Activated CD8-positive, alpha-beta memory T cell treated with anti-CD3 and anti-CD28 coated beads, Interleukin-2, amount 10 ng/mL, durations not matched to agents 7 days and 5 days (primary cell): ENCODE measurements around the gene SOAT1. TPM values are rescaled to one million over a fixed set of nuclear protein-coding genes. Genes with fewer than 3 reads are reported as not detected.
"Not testable (repeated sequence)": the region's sequence is repeated elsewhere in the genome, so short reads cannot be mapped to it uniquely, and the experiment has no call there.

Experiments used
- ATAC-seq: fragments of 150-1000 bp; cut with Tn5 transposase; one replicate; pipeline ENCODE4 v1.10.0; 2021; ENCODE audit warnings: moderate library complexity
- CTCF ChIA-PET: fragments of 350-600 bp; sonication (Branson Sonifier 250); formaldehyde crosslinking; loops from one replicate; lab custom pipeline; 2021; ENCODE audit warnings: antibody characterized with exemption; lab: Charles Lee
- DNase-seq: peaks from one replicate; pipeline ENCODE4 v3.0.0-alpha.2; 2020
- H3K27ac Mint-ChIP-seq: one replicate; pipeline ENCODE4 v1.8.0; 2021; ENCODE audit warnings: mild to moderate bottlenecking, mixed read lengths
- H3K27me3 Mint-ChIP-seq: one replicate; pipeline ENCODE4 v1.8.0; 2021; ENCODE audit warnings: mixed read lengths
- H3K36me3 Mint-ChIP-seq: one replicate; pipeline ENCODE4 v1.8.0; 2021; ENCODE audit warnings: mild to moderate bottlenecking, mixed read lengths
- H3K4me1 Mint-ChIP-seq: one replicate; pipeline ENCODE4 v1.8.0; 2021; ENCODE audit warnings: mixed read lengths
- H3K4me3 Mint-ChIP-seq: one replicate; pipeline ENCODE4 v1.8.0; 2021; ENCODE audit warnings: mild to moderate bottlenecking, moderate library complexity, mixed read lengths
- H3K9me3 Mint-ChIP-seq: one replicate; pipeline ENCODE4 v1.8.0; 2022; ENCODE audit warnings: low read depth, mixed read lengths
- total RNA-seq, 2 experiments: library from RNA; stranded (reverse); gene quantifications; one replicate each; pipeline ENCODE4 v1.2.3, GENCODE V29; 2021

SOAT1 gene
- total RNA-seq, result 10 to 100 TPM; 47.8 to 84.5 TPM

DNA sequence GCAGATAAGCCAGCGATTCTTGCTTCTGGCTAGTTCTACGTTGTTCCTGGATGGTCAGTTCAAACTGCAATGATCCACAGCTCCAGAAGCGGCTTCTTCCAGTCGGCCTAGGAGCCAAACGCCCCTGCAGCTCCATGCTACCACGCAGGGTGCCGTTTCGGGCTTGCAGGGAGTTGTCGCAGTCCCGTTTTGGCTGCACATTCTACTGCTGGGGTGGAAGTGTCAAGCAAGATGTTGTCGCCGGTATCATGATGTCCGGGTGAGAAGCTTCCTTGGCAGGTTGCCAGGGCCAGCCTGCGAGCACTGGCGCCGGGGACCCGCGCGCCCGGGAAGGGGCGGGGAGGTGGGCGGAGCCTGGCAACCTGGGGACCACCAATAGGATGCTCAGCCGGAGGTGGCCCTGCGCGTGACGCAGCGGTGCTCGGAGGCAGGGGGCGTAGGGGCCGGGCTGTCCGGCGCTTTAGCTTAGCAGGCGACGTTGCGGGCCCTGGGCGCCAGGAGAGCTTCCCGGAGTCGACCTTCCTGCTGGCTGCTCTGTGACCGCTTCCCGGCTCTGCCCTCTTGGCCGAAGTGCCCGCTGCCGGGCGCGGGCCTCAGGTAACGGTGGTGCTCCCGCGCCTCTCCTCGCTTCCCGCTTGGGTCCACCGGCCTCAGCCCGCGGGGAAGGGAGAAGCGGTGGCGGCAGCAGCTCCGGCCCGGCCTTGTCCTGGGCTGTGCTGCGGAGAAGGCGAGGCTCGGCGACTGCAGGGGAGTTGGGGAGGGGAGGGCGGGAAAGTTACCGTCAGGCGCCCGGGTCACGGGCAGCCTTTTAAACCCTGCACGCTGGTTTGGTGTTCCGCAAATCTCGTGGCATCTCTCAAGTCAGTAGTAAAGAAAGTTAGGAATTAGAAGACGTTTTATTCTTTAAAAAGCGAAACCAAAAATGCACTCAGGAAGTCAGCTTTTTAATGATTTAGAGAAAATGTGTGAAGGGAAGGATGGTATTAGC is at the start of gene SOAT1:
SOAT1 (plus strand) TSS at position 458 of the 988 bp plus-strand sequence. CDS start 8,888 bp downstream, outside the sequence.
- Mint-ChIP-seq H3K9me3 (no peaks in the 10 kb centered on the region), H3K27me3 (no peaks in the 10 kb centered on the region), H3K27ac (peak within 1 kb of the TSS; percentile 95), H3K36me3 (peaks cover 17% of the 10 kb centered on the region), H3K4me3 (peak within 1 kb of the TSS; percentile 88), H3K4me1 (peaks cover 42% of the 10 kb centered on the region)
- CTCF ChIA-PET, result interaction anchor here (0.7 to 4.3 kb wide), 16 partner anchors 9 to 761 kb away, joined by 3 to 23 read pairs (median 4); no protein-coding TSS in a partner anchor
- DNase-seq (peak; percentile 95), ATAC-seq (peak; percentile 98)

DNA sequence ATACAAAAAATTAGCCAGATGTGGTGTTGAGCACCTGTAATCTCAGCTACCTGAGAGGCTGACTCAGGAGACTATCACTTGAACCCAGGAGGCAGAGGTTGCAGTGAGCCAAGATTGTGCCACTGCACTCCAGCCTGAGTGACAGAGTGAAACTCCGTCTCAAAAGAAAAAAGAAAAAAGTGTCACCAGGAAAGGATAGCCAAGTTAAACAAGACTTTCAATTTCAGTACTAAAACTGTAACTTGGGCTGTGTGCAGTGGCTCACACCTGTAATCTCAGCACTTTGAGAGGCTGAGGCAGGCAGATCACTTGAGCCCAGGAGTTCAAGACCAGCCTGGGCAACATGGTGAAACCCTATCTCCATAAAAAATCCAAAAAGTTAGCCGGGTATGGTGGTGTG is 48.2 kb upstream of the SOAT1 start:
- DNase-seq, CTCF ChIA-PET, H3K9me3 Mint-ChIP-seq, H3K4me3 Mint-ChIP-seq, H3K27ac Mint-ChIP-seq, H3K36me3 Mint-ChIP-seq, H3K4me1 Mint-ChIP-seq, ATAC-seq, H3K27me3 Mint-ChIP-seq: not testable (repeated sequence)

DNA sequence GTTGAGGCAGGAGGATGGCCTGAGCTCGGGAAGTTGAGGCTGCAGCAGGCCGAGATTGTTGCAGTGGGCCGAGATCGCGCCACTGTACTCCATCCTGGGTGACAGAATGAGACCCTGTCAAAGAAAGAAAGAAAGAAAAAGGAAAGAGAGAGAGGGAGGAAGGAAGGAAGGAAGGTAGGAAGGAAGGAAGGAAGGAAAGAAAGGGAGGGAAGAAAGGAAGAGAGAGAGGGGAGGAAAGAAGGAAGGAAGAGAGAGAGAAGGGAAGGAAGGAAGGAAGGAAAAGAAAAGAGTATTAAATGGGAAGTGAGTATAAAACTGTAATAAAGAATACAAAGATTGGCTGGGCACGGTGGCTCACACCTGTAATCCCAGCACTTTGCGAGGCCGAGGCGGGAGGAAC is 45.7 kb upstream of the SOAT1 start:
- ATAC-seq (no peak), DNase-seq (no peak)
- Mint-ChIP-seq H3K36me3 (no peaks in the 10 kb centered on the region), H3K4me1 (no peaks in the 10 kb centered on the region), H3K27me3 (no peaks in the 10 kb centered on the region), H3K27ac (no peak overlapping the region), H3K4me3 (no peak overlapping the region), H3K9me3 (no peaks in the 10 kb centered on the region)
- CTCF ChIA-PET, result no interaction called here

DNA sequence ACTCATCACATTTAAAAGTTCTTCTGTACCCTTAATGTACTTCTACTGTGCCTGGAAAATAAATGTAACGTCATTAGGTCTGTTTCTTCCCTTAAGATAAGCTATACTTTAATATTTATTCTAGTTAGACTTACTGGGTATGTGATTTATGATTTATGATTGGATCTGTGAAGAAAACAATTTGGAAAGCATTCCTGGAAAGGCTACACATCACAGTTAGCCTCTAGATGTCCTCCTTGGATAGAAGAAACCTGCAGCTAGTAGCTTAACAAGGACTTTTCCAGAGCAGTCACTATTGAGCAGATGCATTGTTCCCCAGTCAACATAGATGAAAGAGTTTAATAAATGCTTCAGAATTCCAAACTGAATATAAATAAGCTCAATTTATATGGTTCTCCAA is 41.9 kb upstream of the SOAT1 start:
- no peaks in the 10 kb centered on the region for H3K9me3 Mint-ChIP-seq
- DNase-seq (no peak), ATAC-seq (no peak)
- H3K27ac Mint-ChIP-seq, result no peak overlapping the region
- CTCF ChIA-PET, result interaction anchor here (0.7 to 1.9 kb wide), 6 partner anchors 43 to 133 kb away, joined by 3 to 13 read pairs (median 4); partner anchors contain the start of gene SOAT1
- H3K36me3 Mint-ChIP-seq, result no peaks in the 10 kb centered on the region
- H3K27me3 Mint-ChIP-seq, result no peaks in the 10 kb centered on the region
- H3K4me3 Mint-ChIP-seq, result no peak overlapping the region
- H3K4me1 Mint-ChIP-seq, result no peaks in the 10 kb centered on the region

DNA sequence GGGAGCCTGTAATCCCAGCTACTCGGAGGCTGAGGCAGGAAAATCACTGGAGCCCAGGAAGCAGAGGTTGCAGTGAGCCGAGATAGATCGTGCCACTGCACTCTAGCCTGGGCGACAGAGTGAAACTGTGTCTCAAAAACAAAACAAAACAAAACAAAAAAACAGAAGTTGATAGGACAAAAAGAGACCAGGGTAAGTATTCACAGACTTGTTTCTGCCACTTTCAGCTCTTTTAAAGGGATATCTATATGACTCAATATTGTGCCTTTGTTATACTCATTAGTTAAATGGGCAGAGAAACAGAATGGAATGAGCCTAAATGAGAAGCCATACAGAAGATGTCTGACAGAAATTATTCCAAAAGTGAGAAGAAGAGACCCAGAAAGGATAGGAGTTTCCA is 41.0 kb upstream of the SOAT1 start:
- H3K27me3 Mint-ChIP-seq, result no peaks in the 10 kb centered on the region
- no peak overlapping the region for H3K4me3 Mint-ChIP-seq
- DNase-seq (no peak), ATAC-seq (no peak)
- no peaks in the 10 kb centered on the region for H3K36me3 Mint-ChIP-seq
- no peaks in the 10 kb centered on the region for H3K9me3 Mint-ChIP-seq
- CTCF ChIA-PET, result interaction anchor here (1.3 to 1.9 kb wide), 3 partner anchors 68 to 132 kb away, joined by 3 to 5 read pairs (median 4); no protein-coding TSS in a partner anchor
- H3K27ac Mint-ChIP-seq, result no peak overlapping the region
- no peaks in the 10 kb centered on the region for H3K4me1 Mint-ChIP-seq

DNA sequence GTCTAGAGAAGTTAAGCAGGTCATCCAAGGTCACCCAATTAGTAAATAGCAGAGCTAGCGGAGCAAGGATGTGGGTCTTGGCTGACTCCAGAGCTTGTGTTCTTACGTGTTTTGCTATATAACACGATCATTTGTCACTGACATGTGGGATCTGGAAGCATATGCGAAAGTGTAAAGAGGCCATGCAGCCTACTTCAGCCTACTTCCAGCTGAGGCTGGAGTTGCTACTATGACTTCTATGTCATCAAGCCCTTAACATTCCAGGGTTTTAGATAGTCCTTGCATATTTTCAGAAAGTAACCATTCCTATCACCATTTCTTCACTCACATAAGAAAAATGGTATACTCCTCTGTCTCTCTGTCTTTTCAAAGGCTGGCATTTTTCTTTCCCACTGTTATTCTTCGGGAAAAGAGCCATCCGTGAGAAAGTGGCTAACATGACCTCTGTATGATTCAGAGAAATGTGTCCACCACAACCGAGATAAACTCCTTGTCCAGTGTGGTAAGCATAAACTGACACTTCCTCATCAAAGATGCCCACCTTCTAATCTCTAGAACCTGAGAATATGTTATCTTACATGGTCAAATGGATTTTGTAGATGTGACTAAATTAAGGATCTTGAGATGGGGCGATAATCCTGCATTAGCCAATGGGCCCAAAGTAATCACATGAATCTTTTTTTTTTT is 40.2 kb upstream of the SOAT1 start:
- H3K27ac Mint-ChIP-seq, result no peak overlapping the region
- H3K36me3 Mint-ChIP-seq, result no peaks in the 10 kb centered on the region
- no peak overlapping the region for H3K4me3 Mint-ChIP-seq
- CTCF ChIA-PET, result interaction anchor here (1.2 kb wide), 1 partner anchor 117 kb away, joined by 3 read pairs; no protein-coding TSS in a partner anchor
- DNase-seq (no peak), ATAC-seq (no peak)
- no peaks in the 10 kb centered on the region for H3K27me3 Mint-ChIP-seq
- no peaks in the 10 kb centered on the region for H3K4me1 Mint-ChIP-seq
- no peaks in the 10 kb centered on the region for H3K9me3 Mint-ChIP-seq

DNA sequence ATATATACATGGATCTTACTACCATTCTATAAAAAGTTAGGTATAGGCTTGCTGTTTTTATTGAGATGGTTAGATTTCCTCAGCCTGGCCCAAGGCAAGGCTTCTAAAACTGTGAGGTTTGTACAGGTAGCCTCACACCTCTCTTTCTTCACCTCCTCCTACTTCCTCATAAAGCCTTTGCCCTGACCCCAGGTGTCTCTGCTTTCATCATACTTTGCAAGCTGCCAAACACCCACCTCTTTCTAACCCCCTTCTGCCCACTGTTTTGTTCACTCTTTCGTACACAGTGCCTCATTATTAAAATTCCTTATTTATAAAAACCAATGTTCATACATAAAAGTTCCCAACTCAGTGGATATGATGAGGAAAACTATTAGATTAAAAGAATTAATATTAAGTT is 31.4 kb upstream of the SOAT1 start:
- ATAC-seq (no peak), DNase-seq (no peak)
- Mint-ChIP-seq H3K4me1 (no peaks in the 10 kb centered on the region), H3K27ac (no peak overlapping the region), H3K27me3 (no peaks in the 10 kb centered on the region), H3K9me3 (no peaks in the 10 kb centered on the region), H3K4me3 (no peak overlapping the region), H3K36me3 (no peaks in the 10 kb centered on the region)
- CTCF ChIA-PET, result no interaction called here

DNA sequence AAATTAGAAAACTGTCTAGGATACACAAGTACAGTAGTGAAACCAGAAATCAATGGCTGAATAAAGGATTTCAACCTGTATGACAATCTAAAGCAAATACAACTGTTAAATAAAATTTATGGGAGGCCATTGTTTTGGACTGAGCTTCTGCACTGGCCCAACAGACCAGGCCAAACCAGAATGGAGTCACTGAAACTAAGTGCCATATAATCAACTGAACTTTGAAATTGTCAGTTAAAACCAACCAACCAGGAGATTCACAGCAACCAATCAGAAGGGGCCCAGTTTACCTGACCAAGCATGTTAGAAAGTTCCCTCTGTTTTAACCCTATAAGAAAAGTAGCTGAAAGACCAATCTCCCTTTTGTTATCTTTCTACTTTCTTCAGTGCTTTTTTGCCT is 30.5 kb upstream of the SOAT1 start:
- no peak for ATAC-seq
- DNase-seq, result no peak
- Mint-ChIP-seq H3K9me3 (no peaks in the 10 kb centered on the region), H3K4me1 (no peaks in the 10 kb centered on the region), H3K27me3 (no peaks in the 10 kb centered on the region), H3K27ac (no peak overlapping the region), H3K36me3 (no peaks in the 10 kb centered on the region), H3K4me3 (no peak overlapping the region)
- CTCF ChIA-PET, result no interaction called here

DNA sequence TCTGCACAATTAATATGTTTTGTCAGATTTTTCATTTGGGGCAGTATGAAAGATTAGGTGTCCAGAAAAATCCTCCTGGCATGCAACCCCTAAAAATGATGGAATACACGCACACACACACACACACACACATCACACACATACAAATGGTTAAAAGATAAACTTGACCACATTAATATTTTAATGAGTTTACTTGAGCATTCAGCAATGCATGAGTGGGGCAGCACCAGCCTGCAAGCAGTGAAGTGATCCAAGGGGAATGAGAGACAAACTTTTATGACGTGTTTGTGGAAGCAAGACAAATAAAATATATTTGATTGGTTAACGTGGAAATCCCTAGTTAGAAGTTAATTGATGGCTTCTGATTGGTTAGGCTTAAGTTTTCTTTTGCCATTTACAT is 29.1 kb upstream of the SOAT1 start:
- H3K36me3 Mint-ChIP-seq, result no peaks in the 10 kb centered on the region
- no peaks in the 10 kb centered on the region for H3K27me3 Mint-ChIP-seq
- H3K9me3 Mint-ChIP-seq, result no peaks in the 10 kb centered on the region
- no peak overlapping the region for H3K27ac Mint-ChIP-seq
- ATAC-seq (no peak), DNase-seq (no peak)
- CTCF ChIA-PET, result no interaction called here
- no peak overlapping the region for H3K4me3 Mint-ChIP-seq
- no peaks in the 10 kb centered on the region for H3K4me1 Mint-ChIP-seq

DNA sequence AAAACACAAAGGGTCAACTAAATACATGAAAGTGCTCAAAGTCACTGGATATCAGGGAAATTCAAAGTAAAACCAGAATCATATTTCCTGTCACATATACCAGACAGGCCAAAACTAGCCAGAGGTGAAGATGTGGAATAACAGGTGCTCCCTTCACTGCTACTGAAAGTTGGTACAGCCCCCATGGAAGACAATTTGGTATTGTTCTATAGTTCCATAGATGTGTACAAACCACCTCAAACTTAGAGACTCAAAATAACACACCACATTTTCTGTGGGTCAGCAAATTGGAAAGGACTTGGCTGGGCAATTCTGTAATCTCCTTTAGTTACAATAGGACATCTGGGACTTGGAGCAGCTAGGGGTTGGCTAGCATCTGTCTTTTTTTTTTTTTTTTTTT is 24.5 kb upstream of the SOAT1 start:
- no peak for ATAC-seq
- CTCF ChIA-PET, result interaction anchor here (0.9 kb wide), 1 partner anchor 24 kb away, joined by 3 read pairs; the partner anchor contains the start of gene SOAT1
- no peaks in the 10 kb centered on the region for H3K27me3 Mint-ChIP-seq

DNA sequence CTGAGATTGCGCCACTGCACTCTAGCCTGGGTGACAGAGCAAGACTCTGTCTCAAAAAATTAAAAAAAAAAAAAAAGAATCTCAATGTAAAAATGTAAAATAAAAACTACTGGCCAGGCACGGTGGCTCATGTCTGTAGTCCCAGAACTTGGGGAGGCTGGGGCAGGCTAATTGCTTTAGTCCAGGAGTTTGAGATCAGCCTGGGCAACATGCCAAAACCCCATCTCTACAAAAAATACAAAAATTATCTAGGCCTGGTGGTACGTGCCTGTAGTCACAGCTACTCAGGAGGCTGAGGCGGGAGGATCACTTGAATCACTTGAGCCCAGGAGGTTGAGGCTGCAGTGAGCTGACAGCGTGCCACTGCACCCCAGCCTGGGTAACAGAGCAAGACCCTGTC is 19.2 kb upstream of the SOAT1 start:
- H3K27ac Mint-ChIP-seq, H3K9me3 Mint-ChIP-seq, ATAC-seq, H3K36me3 Mint-ChIP-seq, CTCF ChIA-PET, DNase-seq, H3K4me1 Mint-ChIP-seq, H3K4me3 Mint-ChIP-seq, H3K27me3 Mint-ChIP-seq: not testable (repeated sequence)

More for the DNA sequence above, 24.5 kb upstream of the SOAT1 start:
- Mint-ChIP-seq H3K36me3 (no peaks in the 10 kb centered on the region), H3K27ac (no peak overlapping the region), H3K9me3 (no peaks in the 10 kb centered on the region), H3K4me3 (no peak overlapping the region), H3K4me1 (no peaks in the 10 kb centered on the region)
- DNase-seq, result no peak

DNA sequence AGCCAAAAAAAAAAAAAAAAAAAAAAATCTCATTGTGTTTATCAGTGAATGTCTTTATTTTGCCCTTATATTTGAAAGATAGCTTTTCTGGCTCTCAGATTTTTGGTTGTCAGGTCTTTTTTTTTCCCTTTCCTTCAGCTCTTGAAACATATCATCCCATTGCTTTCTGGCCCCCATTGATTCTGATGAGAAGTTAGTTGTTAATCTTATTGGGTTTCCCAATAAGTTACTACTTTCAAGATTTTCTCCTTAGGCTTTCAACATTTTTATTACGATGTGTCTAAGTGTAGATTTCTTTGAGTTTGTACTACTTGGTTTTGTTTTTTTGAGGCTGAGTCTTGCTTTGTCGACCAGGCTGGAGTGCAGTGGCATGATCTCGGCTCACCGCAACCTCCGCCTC is 14.7 kb upstream of the SOAT1 start:
- DNase-seq (no peak), ATAC-seq (no peak)
- CTCF ChIA-PET, result no interaction called here
- peaks cover 5% of the 10 kb centered on the region for H3K9me3 Mint-ChIP-seq
- peaks cover 4% of the 10 kb centered on the region for H3K27me3 Mint-ChIP-seq
- H3K4me1 Mint-ChIP-seq, result no peaks in the 10 kb centered on the region
- peaks cover 3% of the 10 kb centered on the region for H3K36me3 Mint-ChIP-seq
- H3K27ac Mint-ChIP-seq, result no peak overlapping the region
- H3K4me3 Mint-ChIP-seq, result no peak overlapping the region

DNA sequence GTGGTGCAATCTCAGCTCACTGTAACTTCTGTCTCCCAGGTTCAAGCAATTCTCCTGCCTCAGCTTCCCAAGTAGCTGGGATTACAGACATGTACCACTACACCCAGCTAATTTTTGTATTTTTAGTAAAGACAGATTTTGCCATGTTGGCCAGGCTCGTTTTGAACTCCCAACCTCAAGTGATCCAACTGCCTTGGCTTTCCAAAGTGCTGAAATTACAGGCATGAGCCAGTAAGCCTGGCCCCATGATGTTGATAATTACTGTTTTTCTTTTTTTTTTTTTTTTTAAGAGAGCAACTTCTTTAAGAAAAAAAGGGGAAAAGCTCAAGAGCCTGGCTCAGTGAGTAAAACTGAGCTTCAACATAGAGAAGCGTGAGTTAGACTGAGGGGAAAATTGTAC is 9.6 kb upstream of the SOAT1 start:
- CTCF ChIA-PET, result interaction anchor here (0.9 to 1.6 kb wide), 3 partner anchors 9 to 84 kb away, joined by 3 read pairs; partner anchors contain the start of gene SOAT1
- ATAC-seq, result no peak

More for the DNA sequence above, 9.6 kb upstream of the SOAT1 start:
- DNase-seq, result no peak
- Mint-ChIP-seq H3K4me3 (no peak overlapping the region), H3K27me3 (peaks cover 6% of the 10 kb centered on the region), H3K9me3 (peaks cover 2% of the 10 kb centered on the region), H3K4me1 (no peaks in the 10 kb centered on the region), H3K27ac (no peak overlapping the region), H3K36me3 (peaks cover 2% of the 10 kb centered on the region)
